Adrenal gland (tissue), 5 donors: ENCODE results near the gene GRIN2D.

Experiments
- CTCF ChIP-seq, 6 experiments: fragments of 450-650 bp in 4 of 6; fragments of 200-600 bp in 2 of 6; sonication (generic) in 1 of 6; IDR thresholded peaks; 1 replicate in 5 of 6; 2 replicates in 1 of 6; pipeline versions ENCODE4 v1.5.1 to v1.8.0; 2016 to 2021; ENCODE audit warnings: antibody characterized with exemption in 6 of 6, mild to moderate bottlenecking in 2 of 6, moderate library complexity in 1 of 6
- POLR2A ChIP-seq, 2 donors: fragments of 450-650 bp; IDR thresholded peaks; one replicate each; pipeline ENCODE4 v1.6.1; 2017; ENCODE audit warnings: antibody characterized with exemption in 2 of 2, mild to moderate bottlenecking in 2 of 2, moderate library complexity in 1 of 2
- donor health status: DM: no; HTN: no; CAD: no.

GRCh38 chr19:48367855-48368254 is 25.6 kb upstream of the GRIN2D start:
- TF ChIP-seq CTCF (IDR thresholded peaks at IDR 0.05), result no peak
- TF ChIP-seq POLR2A (IDR thresholded peaks at IDR 0.05), result no peak
